ENCODE measurements around the gene LUZP1.

GRCh38 chr1:23156940-23157339 is 11.7 kb downstream of the LUZP1 start:
- TF ChIP-seq CTCF (IDR thresholded peaks at IDR 0.05; ENCODE audit: poor library complexity): no peak
- TF ChIP-seq EZH2phosphoT487 (IDR thresholded peaks at IDR 0.05; ENCODE audit: low read depth, severe bottlenecking, unreplicated experiment): no peak
